ENCODE data around the gene NKAPL.

NKAPL gene

DNA sequence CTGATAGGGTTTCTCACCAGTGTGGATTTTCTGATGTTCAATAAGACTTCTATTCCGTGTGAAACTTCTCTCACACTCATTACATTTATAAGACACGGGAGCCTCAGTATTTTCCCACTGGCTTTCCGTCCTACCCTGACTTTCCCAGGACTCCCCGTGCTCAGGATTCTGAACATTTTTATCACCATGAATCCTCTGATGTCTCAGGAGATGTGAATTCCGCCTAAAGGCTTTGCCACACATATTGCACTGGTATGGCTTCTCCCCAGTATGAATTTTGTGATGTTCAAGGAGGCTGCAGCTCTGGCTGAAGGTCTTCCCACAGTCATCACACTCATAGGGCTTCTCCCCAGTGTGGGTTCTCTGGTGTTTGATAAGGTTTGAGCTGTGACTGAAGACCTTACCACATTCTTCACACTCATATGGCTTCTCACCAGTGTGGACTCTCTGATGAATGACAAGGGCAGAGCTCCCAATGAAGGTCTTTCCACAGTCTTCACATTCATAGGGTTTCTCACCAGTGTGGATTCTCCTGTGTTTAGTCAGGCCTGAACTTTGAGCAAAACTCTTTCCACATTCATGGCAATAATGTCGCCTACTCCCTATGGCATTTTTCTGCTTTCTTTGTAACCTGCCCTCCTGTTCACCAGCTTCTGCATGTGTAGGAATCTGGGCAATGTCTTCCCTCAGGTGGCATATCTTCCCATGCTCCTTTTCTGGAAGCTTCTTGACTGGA, 13.7 kb upstream of the NKAPL start:
- DNase-seq, result no peak

DNA sequence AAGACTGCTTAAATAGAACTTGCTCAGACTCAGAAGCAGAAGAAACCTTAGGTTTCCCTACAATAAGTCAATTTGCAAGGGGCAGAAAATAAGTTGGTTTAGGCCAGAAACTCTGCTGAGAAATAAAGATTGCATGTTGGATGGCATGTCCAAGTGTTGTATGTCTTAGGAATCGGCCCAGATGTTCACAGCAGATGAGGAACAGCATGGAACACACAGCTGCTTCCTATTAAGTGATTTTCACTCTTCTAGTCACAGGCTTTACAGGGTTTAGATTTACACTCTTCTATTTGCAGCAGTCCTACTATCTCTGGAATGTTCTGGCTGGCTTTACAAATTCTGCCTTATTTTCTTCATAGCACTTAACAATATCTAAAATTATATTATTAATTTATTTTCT, 10.2 kb upstream of the NKAPL start:
- DNase-seq, result no peak

DNA sequence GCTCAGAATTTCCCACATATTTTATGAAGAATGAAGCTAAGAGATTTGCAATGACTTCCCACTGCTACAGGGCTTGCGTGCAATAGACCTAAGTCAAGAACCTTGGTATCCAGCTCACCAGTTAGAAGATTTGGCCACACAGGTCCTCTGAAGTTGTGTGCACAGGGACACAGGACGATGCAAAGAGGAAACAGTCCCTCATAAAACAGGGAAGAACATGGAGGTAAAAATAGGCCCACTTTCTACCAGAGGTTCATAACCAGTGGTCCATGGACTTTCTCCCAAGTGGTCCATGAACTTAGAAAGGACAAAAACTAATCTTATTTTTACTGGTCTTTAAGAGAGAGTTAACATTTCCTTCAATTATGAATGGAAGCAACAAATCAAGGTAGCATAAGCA, 8.3 kb upstream of the NKAPL start:
- no peak for DNase-seq

DNA sequence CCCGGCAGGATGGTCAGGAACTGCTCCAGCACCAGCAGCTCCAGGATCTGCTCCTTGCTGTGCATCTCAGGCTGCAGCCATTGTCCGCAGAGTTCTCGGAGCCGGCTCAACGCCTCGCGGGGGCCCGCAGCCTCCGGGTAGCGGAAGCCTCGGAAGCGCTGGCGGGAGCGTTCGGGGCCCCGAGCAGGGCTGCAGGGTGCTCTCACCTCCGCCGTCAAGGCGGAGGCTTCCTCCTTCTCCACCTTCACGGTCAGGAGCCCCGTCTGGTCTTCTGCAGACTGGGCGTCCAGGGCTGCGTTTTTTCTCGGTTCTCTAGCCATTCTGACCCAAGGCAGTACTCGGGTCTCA, 7.5 kb upstream of the NKAPL start:
- no peak for DNase-seq

DNA sequence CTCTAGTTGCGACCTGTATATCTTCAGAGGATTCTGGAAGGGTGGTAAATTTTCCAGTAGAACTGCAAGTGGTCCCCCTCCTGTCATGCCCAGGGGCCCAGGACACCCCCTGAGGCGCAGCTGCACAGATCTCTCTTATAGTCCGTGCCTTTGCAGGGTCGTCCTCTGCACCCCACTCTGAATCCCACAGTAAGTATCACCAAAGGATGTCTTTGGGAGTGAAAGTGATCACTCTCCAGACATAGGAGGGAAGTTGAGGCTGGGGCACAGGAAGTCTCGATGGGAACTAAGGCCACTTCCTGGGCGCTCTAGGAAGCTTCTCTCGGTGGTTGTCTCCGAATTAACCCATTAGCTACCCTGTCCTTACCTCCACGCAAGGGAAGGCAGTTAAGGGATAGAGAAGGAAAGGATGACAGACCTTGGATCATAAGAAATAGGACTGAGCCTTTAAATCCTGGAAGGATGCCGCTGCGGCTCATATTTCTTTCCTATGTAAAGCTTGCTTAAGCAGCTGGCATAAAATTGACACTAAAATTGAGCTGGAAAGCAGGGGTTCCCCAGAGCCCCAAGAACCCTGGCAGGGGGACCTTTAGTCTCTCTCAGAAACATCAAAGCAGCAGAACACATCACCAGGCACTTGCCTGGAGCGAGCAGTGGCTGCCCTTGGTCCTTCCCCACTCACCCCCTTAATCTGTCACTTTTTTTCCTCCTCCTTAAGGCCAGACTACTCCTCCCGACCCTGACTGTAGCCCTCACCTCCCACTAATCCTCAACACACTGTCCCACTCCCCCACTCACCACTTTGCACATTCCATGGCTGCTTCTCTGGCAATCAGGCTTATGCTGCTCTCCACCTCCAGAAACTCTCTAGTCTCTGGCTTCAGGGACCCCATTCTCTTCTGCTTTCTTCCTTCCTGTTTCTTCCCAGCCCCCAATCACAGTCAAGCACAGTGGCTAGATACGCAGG, 6.8 kb upstream of the NKAPL start, which contains the start of gene ZKSCAN4:
Gene ZKSCAN4, minus strand, starts transcription at position 261 of the 967 bp plus-strand sequence. CDS start 289 bp downstream, outside the sequence.
- DNase-seq, result peak; percentile 82

DNA sequence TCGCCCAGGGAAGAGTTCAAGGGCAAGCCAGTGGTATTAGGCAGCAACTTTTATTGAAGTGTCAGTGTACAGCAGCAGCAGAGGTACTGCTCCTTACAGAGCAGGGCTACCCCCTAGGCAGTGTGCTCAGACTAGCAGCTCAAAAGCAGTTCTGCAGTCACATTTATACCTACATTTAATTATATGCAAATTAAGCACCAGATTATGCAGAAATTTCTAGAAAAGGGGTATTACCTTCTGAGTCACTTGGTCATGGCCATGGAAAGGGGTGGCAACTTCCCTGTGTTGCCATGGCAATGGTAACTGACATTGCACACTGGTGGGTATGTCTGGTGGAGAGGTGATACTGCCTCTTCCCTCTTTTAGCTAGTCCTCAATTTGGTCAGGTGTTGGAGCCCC, 5.0 kb upstream of the NKAPL start:
- DNase-seq, result peak; percentile 34

DNA sequence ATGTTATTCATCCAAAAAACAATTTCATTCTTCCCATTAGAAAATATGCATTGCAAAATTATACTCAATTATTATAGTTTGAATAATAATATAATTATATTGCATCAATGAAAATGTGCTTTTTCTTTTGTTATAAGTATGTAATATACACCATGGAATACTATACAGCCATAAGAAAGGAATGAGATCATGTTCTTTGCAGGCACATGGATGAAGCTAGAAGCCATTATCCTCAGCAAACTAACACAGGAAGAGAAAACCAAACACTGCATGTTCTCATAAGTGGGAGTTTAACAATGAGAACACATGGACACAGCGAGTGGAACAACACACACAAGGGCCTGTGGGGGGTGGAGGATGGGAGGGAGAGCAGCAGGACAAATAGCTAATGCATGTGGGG, 2.1 kb upstream of the NKAPL start:
- DNase-seq, result no peak

DNA sequence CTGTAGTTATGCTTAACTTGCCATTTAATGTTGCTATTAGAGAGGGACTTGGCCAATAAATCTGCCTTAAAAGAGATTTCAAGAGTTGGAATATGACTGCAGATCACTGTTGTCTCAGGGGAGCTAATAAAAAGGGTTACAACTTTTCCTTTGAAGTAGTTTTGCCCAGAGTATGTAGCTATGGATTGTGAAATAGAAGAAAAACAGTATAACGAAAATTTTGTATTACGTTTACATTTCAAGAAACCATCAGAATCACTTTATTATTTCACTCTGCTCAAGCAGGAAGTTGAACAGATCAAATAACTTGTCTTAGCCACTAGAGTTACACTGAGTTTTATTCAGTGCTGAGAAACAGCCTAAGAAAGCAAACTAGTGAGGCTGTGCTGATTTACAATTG, 4.8 kb downstream of the NKAPL start:
- no peak for DNase-seq

DNA sequence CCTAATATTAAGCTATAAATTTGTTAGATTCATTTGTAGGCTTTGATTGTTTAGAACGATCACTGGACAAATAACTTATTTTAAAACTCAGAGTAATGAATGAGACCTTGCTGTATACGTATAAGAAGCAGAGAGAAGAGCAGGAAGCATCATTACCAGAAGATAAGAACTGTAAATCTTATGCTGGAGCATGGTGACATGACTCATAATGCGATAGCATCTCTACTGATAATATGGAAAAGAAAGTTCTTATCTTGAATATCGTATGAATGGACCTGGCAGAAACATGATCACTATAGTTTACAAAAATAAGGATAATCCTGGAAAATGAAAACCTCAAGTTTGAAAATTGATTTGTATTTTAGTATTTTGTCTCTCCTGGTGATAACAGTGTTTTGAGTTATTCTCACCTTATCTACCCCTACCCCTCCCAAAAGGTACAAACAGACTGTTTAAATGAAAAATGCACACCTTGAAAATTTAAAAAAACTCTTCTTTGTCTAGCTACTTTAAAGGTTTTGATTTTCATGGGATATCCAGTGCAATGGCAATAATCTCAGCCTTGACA, 5.8 kb downstream of the NKAPL start:
- no peak for DNase-seq

DNA sequence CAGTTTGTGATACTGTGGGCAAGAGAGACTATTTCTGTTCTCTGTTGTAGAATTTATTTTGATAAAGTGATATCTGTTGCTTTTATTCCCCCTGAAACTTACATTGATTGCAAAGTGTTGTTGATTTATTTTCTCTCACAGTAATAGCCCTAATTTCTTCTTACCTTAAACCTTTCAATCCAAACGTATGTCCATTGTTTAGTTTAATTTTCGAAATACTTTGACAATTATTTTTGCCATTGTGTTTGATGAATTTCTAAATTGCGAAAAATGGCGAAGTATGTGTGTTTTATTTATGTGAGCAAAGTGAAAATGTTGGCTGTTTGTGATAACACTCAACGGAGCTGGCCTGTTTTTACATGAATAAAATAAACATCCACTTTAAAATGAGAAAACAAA, 7.5 kb downstream of the NKAPL start:
- DNase-seq, result no peak

DNA sequence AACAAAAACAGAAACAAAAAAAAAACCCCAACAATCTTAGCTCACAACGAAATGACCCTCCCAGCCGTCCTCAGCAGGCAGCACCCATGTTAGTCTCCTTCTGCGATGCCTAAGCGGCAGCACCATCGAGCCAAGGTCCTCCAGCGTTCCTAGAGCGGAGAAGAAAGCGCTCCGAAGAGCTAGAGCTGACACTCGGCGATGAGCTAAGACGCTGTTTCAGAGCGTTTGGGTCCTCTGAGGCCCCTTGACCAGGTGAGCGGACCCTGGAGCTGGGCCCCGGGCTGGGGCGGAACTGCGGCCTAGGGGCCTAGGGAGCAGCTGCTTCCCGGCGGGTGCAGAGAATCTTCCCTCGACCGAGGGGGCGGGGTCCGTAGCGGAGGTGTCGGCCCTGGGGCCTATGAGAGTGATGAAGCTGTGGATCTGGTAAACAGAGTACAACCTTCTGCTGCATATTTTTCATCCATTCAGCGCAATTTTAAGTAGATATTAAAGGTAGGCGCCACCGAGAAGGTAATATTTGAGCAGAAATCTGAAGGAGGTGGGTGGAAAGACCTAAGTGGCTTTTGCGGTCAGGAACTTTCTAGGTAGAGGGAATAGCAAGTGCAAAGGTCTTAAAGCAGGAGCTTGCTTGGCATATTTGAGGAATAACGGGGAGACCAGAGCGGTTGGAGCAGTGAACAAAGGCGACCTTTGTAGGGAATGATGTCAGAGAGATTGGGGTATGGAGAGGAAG, 8.0 kb downstream of the NKAPL start, which contains the start of gene ZSCAN26:
Gene ZSCAN26, plus strand, starts transcription at position 182 of the 733 bp plus-strand sequence. CDS start 4,777 bp downstream, outside the sequence.
- DNase-seq, result peak; percentile 85

DNA sequence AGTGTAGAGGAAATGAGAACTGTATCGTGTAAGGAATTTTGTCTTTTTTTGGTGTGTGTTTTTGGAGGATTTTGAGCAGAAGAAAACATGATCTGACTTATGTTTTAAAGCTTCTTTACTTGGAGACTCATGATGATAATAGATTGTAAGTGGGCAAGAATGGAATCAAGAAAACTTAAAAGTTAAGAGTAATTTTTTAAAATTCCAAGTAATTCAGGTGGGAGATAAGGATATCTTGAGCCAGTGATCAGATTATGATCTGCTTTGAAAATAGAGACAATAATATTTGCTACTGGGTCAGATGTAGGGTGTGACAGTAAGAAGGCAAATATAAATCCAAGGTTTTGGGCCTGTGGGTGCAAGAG, 8.6 kb downstream of the NKAPL start:
- no peak for DNase-seq

DNA sequence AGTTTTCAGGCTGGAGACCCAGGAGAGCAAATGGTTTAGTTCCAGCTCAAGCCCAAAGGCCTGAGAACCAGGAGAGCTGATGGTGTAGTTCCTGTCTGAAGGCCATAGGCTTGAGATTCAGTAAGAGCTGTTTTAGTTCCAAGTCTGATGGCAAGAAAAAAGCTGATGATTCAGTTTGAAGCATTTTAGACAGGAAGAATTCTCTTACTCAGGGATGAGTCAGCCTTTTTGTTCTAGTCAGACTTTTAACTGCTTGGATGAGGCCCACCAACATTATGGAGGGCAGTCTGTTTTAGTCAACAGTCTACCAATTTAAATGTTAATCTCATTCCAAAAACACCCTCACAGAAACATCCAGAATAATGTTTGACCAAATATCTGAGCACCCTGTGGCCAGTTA, 10.4 kb downstream of the NKAPL start:
- peak; percentile 70 for DNase-seq

DNA sequence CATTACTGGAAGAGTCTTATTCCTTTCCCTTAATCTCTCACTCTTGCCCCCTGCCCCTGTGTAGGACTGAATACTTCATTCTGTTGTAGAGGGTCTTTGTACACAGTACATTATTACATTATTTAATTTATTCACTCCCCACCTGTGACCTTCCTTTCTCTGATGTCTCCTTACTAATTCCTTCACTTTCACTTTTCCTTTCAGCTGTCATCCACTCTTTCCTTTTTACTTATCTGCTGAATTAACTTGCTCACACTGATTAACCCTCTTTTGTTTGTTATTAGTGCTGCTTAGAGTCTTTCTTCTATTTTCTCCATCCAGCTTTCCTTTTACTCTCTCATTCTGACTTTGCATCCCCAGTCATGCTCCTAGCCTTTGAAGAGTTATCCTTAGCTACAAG, 15.8 kb downstream of the NKAPL start:
- no peak for DNase-seq

DNA sequence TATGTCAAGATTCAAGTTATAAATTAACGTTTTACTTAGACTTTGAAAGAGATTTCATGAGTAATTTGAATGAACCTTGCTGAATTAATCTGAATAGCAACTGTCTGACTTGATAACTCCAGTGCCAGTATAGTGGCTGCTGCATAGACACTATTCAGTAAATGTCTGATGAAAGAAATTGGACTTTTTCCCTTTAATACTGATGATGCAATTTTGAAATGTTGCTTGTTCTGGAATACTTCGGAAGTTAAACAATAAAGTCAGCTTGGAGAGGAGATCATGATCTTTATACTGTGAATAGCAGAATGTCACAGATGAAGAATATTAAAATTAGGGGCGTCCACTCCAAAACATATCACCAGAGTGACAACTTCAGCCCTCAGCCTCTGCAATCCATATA, 18.6 kb downstream of the NKAPL start:
- DNase-seq, result no peak

DNA sequence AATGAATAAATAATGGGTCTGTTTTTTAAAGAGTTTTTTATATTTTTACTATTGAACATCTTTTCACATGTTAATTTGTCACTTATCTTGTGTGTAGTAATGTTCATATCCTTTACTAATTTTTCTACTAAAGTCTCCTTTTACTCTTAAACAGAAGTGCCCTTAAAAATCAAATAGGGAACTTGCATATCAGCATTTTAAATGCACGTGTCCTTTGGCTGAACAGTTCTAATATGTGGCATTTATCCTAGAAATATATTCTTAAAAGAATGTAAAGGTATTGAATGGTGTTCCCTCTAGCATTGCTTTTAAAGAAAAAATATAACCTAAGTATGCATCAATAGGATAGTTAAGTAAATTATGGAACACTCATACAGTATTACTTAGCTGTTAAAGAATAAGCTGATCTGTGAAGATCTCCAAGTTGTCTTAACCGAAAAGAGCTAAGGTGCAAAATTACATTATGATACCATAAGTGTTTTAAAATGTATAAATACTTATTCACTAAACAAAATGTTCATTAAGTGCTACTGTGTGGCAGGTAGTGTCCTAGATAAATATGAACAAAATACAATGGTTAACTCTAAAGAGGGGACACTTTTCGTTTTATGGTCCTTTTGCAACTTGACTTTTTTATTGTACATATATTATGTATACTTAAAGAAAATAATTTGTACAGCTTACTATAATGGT, 21.6 kb downstream of the NKAPL start:
- no peak for DNase-seq

DNA sequence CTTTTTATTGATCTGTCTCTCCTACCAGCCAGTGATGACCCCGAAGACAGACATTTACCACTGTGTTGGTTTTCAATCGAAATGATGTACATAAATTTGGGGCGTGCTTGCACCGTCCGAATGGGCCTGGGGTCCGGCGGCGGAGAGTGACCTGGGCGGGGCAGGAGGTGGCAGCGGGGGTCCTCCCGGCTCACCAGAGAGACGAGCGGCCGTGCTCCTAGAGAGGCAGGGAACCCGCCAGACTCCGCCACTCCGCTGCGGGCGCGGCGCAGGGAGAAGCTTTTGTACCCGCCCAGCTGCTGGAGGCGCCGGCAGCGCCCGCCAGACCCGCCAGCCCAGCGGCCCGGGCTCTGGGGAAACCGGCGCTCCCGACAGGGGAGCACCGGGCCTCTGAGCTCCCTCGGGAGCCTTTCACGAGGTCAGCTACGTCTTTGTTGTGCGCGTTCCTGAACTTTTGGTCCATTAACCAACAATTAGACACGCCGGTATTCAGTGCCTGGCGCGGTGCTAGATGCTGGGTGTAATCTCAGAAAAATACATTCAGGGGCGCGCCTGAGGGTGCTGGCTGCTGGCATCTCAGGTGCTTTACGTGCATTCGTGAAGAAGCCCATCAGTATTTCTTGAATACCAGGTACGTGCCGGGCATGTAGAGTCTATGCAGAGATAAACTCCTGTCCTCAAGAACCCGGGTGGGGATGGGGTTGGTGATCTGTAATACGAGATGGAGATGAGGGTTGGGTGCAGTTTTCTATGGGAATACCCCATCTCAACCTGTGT, 22.4 kb downstream of the NKAPL start, which contains the start of gene PGBD1:
Gene PGBD1, plus strand, starts transcription at position 285 of the 777 bp plus-strand sequence. CDS start 2,242 bp downstream, outside the sequence.
- peak; percentile 48 for DNase-seq

DNA sequence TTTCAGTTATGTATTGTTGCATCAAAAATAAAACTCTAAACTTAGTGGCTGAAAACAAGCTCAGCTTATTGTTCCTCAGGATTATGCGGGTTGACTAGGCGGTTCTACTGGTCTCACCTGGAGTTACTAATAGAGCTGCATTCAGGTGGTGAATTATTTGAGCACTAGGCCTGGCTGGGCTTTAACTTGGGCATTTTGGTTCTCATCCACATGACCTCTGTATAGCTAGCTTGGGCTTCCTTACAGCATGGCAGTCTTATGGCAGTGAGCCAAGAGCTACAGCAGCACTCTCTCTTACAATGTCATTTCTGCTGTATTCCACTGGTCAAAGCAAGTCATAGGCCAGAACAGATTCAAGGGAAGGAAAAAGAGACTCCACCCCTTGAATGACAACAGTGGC, 23.8 kb downstream of the NKAPL start:
- DNase-seq, result no peak

DNA sequence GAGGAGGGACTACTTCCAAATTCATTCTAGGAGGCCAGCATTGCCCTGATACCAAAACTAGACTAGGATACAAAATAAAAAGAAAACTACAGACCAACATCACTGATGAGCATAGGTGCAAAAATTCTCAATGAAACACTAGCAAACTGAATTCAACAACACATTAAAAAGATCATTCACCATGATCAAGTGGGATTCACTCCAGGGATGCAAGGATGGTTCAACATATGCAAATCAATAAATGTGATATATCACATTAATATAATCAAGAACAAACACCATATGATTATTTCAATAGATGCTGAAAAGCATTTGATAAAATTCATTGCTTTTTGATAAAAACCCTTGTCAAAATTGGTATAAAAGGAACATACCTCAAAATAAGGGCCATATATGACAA, 32.5 kb downstream of the NKAPL start:
- DNase-seq, result no peak

DNA sequence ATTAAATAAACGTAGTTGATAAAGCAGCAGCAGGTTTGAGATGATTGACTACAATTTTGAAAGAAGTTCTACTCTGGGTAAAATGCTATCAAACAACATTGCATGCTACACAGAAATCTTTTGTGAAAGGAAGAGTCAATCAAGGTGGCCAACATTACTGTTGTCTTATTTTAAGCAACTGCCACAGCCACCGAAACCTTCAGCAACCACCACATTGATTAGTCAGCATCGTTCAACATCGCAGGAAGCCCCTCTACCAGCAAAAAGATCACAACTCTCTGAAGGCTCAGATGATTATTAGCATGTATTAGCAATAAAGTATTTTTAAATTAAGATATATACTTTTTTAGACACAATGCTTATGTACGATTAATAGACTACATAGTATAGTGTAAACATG, 36.2 kb downstream of the NKAPL start:
- no peak for DNase-seq

DNA sequence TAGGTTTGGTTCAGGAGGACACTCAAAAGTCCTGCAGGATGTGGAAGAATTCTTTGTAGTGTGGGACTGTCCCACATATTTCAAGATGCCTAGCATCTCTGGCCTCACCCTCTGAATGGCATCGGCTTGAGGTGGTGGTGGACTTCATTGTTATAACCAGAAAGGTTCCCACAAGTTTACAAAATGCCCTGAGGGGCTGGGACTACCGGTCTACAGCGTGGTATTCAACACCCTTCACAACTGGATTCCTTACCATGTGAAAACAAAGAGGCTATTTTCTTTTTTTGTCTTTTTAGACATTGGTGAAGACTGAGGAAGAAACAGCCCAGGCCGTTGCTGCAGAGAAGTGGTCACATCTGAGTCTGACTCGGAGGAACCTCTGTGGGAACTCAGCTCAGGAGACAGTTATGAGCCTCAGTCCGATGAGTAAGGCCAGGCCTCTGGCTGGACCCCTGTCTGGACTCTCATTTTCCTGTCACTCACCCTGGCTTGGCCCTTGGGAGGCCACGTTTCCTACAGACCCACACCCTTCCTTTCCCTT, 37.5 kb downstream of the NKAPL start:
- no peak for DNase-seq
